GM12801 (cell line): ENCODE data around the gene DEUP1.

Experiments used
- TF ChIP-seq, protein P1 (sequence below): IDR thresholded peaks from one replicate; pipeline ENCODE4 v1.5.1; 2011; ENCODE audit warnings: control low read depth; ENCODE audit not compliant: insufficient read length; ENCODE audit errors: extremely low read depth

The DEUP1 gene

DNA sequence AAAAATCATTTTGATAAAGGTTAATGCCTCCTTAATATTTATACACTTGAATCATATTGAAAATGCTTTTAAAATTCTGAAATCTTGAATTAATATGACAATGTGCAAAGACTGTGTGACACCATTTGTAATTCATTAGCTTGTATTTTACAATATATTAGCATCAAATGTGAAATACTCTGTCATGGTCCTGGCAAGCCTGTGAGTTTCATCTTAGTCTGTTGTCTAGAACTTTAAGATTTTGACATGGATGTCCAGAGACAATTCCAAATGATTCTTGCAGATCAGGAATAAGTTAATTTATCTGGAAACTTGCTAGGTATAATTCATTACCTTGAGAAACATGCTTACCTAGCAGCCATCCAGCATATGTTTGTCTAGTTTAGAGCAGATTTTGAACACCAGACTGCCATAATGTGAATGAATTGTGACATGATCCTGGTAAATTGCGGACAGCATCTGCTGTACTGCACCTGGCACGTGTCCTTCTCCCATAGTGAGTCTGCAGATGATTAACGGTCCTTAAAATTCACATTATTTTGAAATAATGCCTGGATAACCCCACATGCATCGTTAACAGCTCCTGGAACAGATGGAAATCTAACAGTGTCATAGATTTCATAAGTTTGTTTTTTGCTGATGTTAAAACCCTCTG, 34.5 kb upstream of the DEUP1 start:
- TF ChIP-seq, protein P1, sequence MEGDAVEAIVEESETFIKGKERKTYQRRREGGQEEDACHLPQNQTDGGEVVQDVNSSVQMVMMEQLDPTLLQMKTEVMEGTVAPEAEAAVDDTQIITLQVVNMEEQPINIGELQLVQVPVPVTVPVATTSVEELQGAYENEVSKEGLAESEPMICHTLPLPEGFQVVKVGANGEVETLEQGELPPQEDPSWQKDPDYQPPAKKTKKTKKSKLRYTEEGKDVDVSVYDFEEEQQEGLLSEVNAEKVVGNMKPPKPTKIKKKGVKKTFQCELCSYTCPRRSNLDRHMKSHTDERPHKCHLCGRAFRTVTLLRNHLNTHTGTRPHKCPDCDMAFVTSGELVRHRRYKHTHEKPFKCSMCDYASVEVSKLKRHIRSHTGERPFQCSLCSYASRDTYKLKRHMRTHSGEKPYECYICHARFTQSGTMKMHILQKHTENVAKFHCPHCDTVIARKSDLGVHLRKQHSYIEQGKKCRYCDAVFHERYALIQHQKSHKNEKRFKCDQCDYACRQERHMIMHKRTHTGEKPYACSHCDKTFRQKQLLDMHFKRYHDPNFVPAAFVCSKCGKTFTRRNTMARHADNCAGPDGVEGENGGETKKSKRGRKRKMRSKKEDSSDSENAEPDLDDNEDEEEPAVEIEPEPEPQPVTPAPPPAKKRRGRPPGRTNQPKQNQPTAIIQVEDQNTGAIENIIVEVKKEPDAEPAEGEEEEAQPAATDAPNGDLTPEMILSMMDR, result no peak

DNA sequence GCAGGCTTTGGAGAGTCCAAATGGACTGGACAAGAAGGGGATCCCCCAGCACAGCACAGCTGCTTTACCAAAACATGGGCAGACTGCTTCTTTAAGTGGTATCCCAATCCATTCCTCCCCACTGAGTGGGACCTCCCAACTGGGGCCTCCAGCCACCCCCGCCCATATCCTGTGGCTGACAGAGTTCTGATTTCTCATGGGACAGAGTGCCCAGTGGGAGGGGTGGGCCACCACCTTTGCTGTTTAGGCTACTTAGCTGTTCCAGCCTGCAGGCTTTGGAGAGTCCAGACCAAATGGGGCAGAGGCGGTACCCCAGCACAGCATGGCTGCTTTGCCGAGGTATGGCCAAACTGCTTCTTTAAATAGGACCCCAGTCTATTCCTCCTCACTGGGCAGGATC, 26.9 kb upstream of the DEUP1 start:
- TF ChIP-seq, protein P1, result no peak

DNA sequence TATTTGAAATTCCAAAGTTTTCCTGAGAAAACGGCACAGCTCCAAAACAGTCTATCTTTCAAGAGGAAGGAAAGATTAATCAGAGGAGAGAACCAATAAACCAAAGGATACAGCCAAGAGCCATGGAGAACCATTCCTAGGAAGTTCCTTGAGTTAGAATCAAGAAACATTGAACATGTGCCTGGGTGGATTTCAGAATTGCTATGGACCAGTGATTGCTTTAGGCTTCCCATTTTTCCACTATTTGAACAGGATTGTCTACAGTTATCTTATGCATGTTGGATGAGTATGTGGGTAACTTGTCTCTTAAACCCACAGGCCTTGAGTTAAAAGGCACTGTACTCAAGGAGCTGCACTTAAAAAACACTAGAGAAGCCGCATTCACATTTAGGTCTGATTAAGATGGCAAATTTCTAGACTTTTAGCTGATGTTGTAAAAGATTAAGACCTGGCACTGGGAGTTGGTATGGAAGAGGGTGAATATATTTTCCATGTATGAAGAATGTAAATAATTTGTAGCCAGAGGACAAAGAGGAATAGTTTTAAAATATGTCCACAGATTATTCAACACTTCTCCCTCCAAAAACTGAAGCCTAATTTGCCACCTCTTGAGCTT, 11.2 kb upstream of the DEUP1 start:
- TF ChIP-seq, protein P1, result no peak

DNA sequence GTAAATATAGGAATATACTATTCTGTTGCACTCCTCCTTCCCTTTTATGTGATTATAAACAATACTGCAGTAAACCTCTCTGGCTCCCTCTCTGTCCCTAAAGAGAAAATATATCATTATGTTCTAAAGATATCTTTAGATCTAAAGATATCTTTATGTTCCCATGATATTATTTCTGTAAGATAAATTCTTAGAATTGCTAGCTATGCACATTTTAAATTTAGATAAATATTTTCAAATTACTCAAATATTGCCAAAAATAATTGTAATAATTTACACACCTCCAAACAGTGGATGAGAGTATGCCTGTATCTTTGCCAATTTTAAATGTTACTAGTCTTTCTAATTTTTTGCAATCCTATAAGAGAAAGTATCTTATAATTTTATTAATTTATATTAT, 10.3 kb upstream of the DEUP1 start:
- TF ChIP-seq, protein P1, result no peak

DNA sequence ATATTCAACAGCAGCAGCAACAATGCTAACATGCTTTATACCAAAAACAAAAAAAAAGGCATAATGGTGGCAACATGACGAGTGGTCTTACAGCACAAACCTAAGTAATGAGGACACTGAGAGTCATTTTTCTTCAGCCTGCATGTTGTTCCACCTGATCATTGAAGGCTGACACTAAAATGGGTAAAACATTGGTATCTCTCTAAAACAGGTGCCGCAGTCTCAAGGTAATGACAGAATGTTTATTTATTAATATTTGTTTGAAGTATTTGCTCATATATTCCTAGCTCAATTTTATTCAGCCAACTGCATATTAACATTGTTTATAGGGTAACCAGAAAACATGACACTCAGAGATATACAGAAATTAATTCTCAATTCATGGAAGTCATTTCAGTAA, 8.3 kb upstream of the DEUP1 start:
- TF ChIP-seq, protein P1, result no peak

DNA sequence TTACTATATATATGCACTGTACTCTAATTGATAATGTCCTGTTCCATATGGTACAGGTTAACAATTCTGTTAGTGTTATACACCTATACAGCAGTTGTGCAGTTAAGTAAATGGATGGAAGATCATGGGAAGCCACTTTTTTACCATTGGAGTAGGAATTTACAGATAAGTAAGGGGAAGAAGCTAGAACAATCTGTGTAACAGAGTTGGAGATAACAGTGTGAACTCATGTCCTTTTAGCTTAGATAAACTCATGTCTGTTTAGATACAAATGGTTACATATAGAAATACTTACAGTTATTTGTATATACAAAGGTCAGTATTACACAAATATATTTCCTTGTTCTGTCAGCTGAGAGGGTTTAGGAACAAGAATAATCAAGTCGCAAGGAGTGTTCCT, 6.8 kb upstream of the DEUP1 start:
- TF ChIP-seq, protein P1, result no peak

DNA sequence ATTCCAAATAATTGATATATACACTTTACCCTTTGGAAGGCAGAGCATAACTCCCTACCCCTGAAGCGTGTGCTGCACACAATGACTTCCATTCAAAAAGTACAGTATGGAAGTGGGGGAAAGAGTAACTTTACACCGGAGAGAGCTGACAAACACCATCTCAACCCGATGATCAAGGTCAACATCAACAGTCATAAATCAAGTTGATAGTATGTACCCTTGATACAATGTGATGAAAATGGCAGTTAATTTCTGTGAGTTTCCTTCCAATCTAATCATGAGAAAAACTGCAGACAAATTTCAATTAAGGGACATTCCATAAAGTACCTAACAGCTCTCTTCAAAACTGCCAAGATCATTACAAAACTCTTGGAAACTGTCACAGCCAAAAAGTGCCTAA, 6.0 kb upstream of the DEUP1 start:
- TF ChIP-seq, protein P1, result no peak

DNA sequence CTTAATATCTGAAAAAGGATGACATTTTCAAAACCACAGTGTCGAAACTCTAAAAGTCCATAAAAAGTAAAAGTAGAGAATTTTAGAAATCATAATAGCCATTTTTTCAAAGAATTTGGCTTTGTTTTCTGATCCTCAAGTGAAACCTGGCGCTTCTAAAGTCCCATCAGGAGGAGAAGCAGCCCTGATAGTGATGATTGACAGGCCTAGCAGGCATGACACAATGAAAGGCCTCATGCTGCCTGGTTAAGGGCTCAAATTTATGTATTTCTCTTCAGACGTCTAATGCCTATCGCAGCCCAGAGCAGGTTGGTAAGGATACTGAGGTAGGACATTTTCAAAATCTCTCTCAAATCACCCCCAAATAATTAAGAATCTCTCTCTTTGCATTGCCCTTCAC, 3.9 kb upstream of the DEUP1 start:
- TF ChIP-seq, protein P1, result no peak
